ENCODE results near the gene SLC7A6.

GRCh38 chr16:68267612-68268405 is 3.5 kb downstream of the SLC7A6 start:
- TF ChIP-seq CTCF (IDR thresholded peaks at IDR 0.05) (no peak), EP300 (IDR thresholded peaks at IDR 0.05) (no peak), POLR2A (IDR thresholded peaks at IDR 0.05) (no peak)
